Activated T-helper 2 cell treated with anti-CD3 and anti-CD28 coated beads, Interferon-gamma antibody, Interleukin-2, Interleukin-4, amounts not matched to agents 10 μg/mL and 5 μg/mL and 100 μg/mL, durations not matched to agents 14 hours and 24 hours and 36 hours (primary cell): ENCODE data around the gene BMPR1B. TPM values are rescaled to one million over a fixed set of nuclear protein-coding genes. Genes with fewer than 3 reads are reported as not detected.

Experiments
- DNase-seq: peaks from one replicate; pipeline ENCODE4 v3.0.0; 2021; ENCODE audit warnings: low spot score
- H3K27ac Mint-ChIP-seq: one replicate; pipeline ENCODE4 v1.8.0; 2021; ENCODE audit warnings: mixed read lengths
- H3K27me3 Mint-ChIP-seq: one replicate; pipeline ENCODE4 v1.8.0; 2021; ENCODE audit warnings: low read depth, mixed read lengths
- H3K36me3 Mint-ChIP-seq: one replicate; pipeline ENCODE4 v1.8.0; 2021; ENCODE audit warnings: low read depth, mixed read lengths
- H3K4me1 Mint-ChIP-seq: one replicate; pipeline ENCODE4 v1.8.0; 2021; ENCODE audit warnings: low read depth, mixed read lengths
- H3K4me3 Mint-ChIP-seq: one replicate; pipeline ENCODE4 v1.8.0; 2021; ENCODE audit warnings: low read depth, mild to moderate bottlenecking, moderate library complexity, mixed read lengths
- H3K9me3 Mint-ChIP-seq: one replicate; pipeline ENCODE4 v1.8.0; 2021; ENCODE audit warnings: mixed read lengths
- intact Hi-C: fragments of 100-400 bp; cut with micrococcal nuclease; formaldehyde crosslinking; loops from one replicate; pipeline ENCODE4 v1.15.1; 2023
- total RNA-seq: library from RNA; stranded (reverse); gene quantifications from 2 replicates; pipeline ENCODE4 v1.2.3, GENCODE V29; 2022

The BMPR1B gene
- total RNA-seq, 1 donor from 2014 or later = not detected

GRCh38 chr4:95190751-95191436 lies 433.1 kb downstream of the BMPR1B start:
- DNase-seq = no peak
- Mint-ChIP-seq H3K9me3 (no peaks in the 10 kb centered on the region), H3K27me3 (no peaks in the 10 kb centered on the region), H3K4me1 (peaks cover 10% of the 10 kb centered on the region), H3K4me3 (no peak overlapping the region), H3K36me3 (no peaks in the 10 kb centered on the region), H3K27ac (no peak overlapping the region)
- intact Hi-C loops = no loop called here

- Mint-ChIP-seq H3K27me3 (no peaks in the 10 kb centered on the region), H3K9me3 (no peaks in the 10 kb centered on the region), H3K27ac (no peak overlapping the region), H3K4me3 (no peak overlapping the region), H3K36me3 (no peaks in the 10 kb centered on the region), H3K4me1 (peaks cover 10% of the 10 kb centered on the region)
- intact Hi-C loops = no loop called here
- no peak for DNase-seq
These were observed 433.8 kb downstream of the BMPR1B start for GRCh38 chr4:95191537-95191936.

- Mint-ChIP-seq H3K9me3 (no peaks in the 10 kb centered on the region), H3K36me3 (no peaks in the 10 kb centered on the region), H3K27ac (no peak overlapping the region), H3K4me3 (no peak overlapping the region), H3K4me1 (peaks cover 8% of the 10 kb centered on the region), H3K27me3 (no peaks in the 10 kb centered on the region)
- intact Hi-C loops = no loop called here
- DNase-seq = no peak
These were observed 435.9 kb downstream of the BMPR1B start for GRCh38 chr4:95193391-95194224.

DNA sequence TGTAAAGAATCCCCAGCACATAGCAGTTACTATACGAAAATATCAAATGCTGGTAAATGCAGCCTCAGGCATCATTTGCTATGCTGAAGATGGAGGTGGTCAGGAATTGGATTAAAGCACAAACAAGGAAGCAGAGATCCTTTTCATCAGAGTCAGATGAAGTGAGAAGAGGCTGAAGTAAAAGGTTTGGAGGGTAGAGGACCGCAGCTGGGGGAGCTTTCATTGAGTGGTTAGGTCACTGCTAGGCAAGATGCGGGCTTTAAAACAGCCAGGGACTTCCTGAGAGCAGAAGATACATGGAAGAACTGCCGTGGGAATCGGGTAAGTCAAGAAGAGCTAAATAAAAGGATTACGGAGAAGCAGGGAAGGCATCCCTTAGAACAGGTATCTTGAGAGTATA lies 439.6 kb downstream of the BMPR1B start:
- Mint-ChIP-seq H3K27me3 (no peaks in the 10 kb centered on the region), H3K36me3 (no peaks in the 10 kb centered on the region), H3K27ac (no peak overlapping the region), H3K4me3 (no peak overlapping the region), H3K4me1 (no peaks in the 10 kb centered on the region), H3K9me3 (no peaks in the 10 kb centered on the region)
- intact Hi-C loops = no loop called here
- DNase-seq = no peak

- H3K9me3 Mint-ChIP-seq = no peaks in the 10 kb centered on the region
- no peak overlapping the region for H3K27ac Mint-ChIP-seq
- intact Hi-C loops = no loop called here
- no peaks in the 10 kb centered on the region for H3K36me3 Mint-ChIP-seq
- no peaks in the 10 kb centered on the region for H3K4me1 Mint-ChIP-seq
- DNase-seq = no peak
- no peaks in the 10 kb centered on the region for H3K27me3 Mint-ChIP-seq
- H3K4me3 Mint-ChIP-seq = no peak overlapping the region
These were observed 441.2 kb downstream of the BMPR1B start for GRCh38 chr4:95198961-95199360.

- Mint-ChIP-seq H3K4me1 (no peaks in the 10 kb centered on the region), H3K4me3 (no peak overlapping the region), H3K27me3 (no peaks in the 10 kb centered on the region), H3K27ac (no peak overlapping the region), H3K36me3 (no peaks in the 10 kb centered on the region), H3K9me3 (no peaks in the 10 kb centered on the region)
- DNase-seq = no peak
- intact Hi-C loops = no loop called here
These were observed 446.6 kb downstream of the BMPR1B start for GRCh38 chr4:95204267-95204844.

- intact Hi-C loops = no loop called here
- Mint-ChIP-seq H3K4me3 (no peak overlapping the region), H3K4me1 (no peaks in the 10 kb centered on the region), H3K27me3 (peaks cover 2% of the 10 kb centered on the region), H3K27ac (no peak overlapping the region), H3K9me3 (no peaks in the 10 kb centered on the region), H3K36me3 (no peaks in the 10 kb centered on the region)
- DNase-seq = no peak
These were observed 447.1 kb downstream of the BMPR1B start for GRCh38 chr4:95204873-95205272.
